HFFc6 (cell line): Measurements from ENCODE around the gene VSNL1. TPM values are rescaled to one million over a fixed set of nuclear protein-coding genes. Genes with fewer than 3 reads are reported as not detected.
A peak's percentile ranks its signal among the peaks of the same experiment; 100 is the strongest.

Experiments used
- DNase-seq: peaks from one replicate; pipeline ENCODE4 v3.0.0-alpha.2; 2018
- H3K27ac Mint-ChIP-seq: 2 replicates; pipeline ENCODE4 v1.8.0; 2020; ENCODE audit warnings: mild to moderate bottlenecking, mixed read lengths
- H3K27me3 Mint-ChIP-seq: 2 replicates; pipeline ENCODE4 v1.8.0; 2021; ENCODE audit warnings: mild to moderate bottlenecking, moderate library complexity, mixed read lengths; ENCODE audit not compliant: insufficient read depth
- H3K36me3 Mint-ChIP-seq: 2 replicates; pipeline ENCODE4 v1.8.0; 2021; ENCODE audit warnings: low read depth, mixed read lengths
- H3K4me1 Mint-ChIP-seq: 2 replicates; pipeline ENCODE4 v1.8.0; 2020; ENCODE audit warnings: low read depth, mixed read lengths
- H3K4me3 Mint-ChIP-seq: 2 replicates; pipeline ENCODE4 v1.8.0; 2020; ENCODE audit warnings: mild to moderate bottlenecking, moderate library complexity, mixed read lengths
- H3K9me3 Mint-ChIP-seq: 2 replicates; pipeline ENCODE4 v1.8.0; 2020; ENCODE audit warnings: mild to moderate bottlenecking, mixed read lengths
- total RNA-seq, 6 experiments: library from RNA; stranded (reverse); fragmentation: NEBNext Ultra II Directional; extraction: Animal tissue kit (Norgen Biotek cat#: 25700); gene quantifications; 2 replicates in 1 of 6; 3 replicates in 5 of 6; pipeline ENCODE4 v1.2.3, GENCODE V29; 2021
- TF ChIP-seq, protein P1 (sequence below): fragments of 200-600 bp; sonication (generic); IDR thresholded peaks from 2 replicates; pipeline ENCODE4 v1.5.0; 2021; ENCODE audit warnings: antibody characterized with exemption, mild to moderate bottlenecking

Gene VSNL1
- total RNA-seq, 6 experiments from 2014 or later, result not detected

- DNase-seq, result no peak
- TF ChIP-seq, protein P1, sequence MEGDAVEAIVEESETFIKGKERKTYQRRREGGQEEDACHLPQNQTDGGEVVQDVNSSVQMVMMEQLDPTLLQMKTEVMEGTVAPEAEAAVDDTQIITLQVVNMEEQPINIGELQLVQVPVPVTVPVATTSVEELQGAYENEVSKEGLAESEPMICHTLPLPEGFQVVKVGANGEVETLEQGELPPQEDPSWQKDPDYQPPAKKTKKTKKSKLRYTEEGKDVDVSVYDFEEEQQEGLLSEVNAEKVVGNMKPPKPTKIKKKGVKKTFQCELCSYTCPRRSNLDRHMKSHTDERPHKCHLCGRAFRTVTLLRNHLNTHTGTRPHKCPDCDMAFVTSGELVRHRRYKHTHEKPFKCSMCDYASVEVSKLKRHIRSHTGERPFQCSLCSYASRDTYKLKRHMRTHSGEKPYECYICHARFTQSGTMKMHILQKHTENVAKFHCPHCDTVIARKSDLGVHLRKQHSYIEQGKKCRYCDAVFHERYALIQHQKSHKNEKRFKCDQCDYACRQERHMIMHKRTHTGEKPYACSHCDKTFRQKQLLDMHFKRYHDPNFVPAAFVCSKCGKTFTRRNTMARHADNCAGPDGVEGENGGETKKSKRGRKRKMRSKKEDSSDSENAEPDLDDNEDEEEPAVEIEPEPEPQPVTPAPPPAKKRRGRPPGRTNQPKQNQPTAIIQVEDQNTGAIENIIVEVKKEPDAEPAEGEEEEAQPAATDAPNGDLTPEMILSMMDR, result no peak
- H3K36me3 Mint-ChIP-seq, result no peaks in the 10 kb centered on the region
- H3K4me3 Mint-ChIP-seq, result no peak overlapping the region
- peaks cover 33% of the 10 kb centered on the region for H3K4me1 Mint-ChIP-seq
- H3K27me3 Mint-ChIP-seq, result peaks cover 4% of the 10 kb centered on the region
- no peak overlapping the region for H3K27ac Mint-ChIP-seq
- no peaks in the 10 kb centered on the region for H3K9me3 Mint-ChIP-seq
These were observed 77.0 kb downstream of the VSNL1 start for GRCh38 chr2:17617516-17617915.

DNA sequence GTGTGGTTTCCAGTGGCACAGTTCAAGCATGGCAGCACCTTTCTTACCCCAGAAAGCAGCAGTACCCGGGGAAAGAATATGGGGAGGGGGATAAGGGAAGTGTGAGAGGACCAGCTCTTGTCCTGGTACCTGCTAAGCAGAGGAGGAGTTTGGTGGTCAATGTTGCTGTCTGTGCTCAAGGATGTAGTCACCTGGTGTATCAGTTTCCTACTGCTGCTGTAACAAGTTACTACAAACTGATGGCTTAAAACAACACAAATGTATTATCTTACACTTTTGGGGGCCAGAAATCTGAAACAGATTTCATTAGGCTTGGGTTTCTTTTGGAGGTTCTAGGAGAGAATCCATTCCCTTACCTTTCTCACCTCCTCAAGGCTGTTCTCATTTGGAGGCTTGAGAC, 77.5 kb downstream of the VSNL1 start:
- H3K4me3 Mint-ChIP-seq, result no peak overlapping the region
- peaks cover 33% of the 10 kb centered on the region for H3K4me1 Mint-ChIP-seq
- DNase-seq, result no peak
- H3K27ac Mint-ChIP-seq, result no peak overlapping the region
- peaks cover 6% of the 10 kb centered on the region for H3K27me3 Mint-ChIP-seq
- TF ChIP-seq, protein P1, result no peak
- H3K36me3 Mint-ChIP-seq, result no peaks in the 10 kb centered on the region
- no peaks in the 10 kb centered on the region for H3K9me3 Mint-ChIP-seq

DNA sequence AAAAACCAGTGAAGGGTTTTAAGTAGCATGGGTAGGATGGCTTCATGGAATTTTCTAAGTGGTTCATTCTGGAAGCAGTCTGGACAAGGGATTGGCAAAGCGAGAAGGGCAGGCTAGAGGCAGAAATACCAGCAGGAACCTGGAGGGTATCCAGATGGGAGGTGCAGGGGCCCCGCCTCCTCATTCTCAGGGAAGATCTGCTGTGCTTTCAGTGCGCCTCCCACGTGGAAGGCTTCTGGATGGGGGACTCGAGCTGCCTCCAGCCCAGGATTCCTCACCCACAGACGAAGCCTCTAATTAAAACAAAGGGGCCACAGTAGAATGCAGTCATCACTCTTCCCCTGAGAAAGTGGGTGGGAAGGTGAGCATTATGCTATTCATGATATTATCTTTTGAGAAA, 79.8 kb downstream of the VSNL1 start:
- H3K36me3 Mint-ChIP-seq, result no peaks in the 10 kb centered on the region
- peaks cover 5% of the 10 kb centered on the region; the same call in 1 of the 2 replicates for H3K27me3 Mint-ChIP-seq
- no peaks in the 10 kb centered on the region for H3K9me3 Mint-ChIP-seq

GRCh38 chr2:17620841-17621240, 80.3 kb downstream of the VSNL1 start:
- no peaks in the 10 kb centered on the region for H3K9me3 Mint-ChIP-seq
- 0 out of 2 replicates have a peak overlapping the region, but pooled peaks have one; percentile 8 for H3K4me3 Mint-ChIP-seq
- TF ChIP-seq, protein P1, result no peak
- H3K36me3 Mint-ChIP-seq, result no peaks in the 10 kb centered on the region
- H3K4me1 Mint-ChIP-seq, result peaks cover 28% of the 10 kb centered on the region
- DNase-seq, result no peak
- peaks cover 5% of the 10 kb centered on the region; the same call in 1 of the 2 replicates for H3K27me3 Mint-ChIP-seq
- H3K27ac Mint-ChIP-seq, result peak overlapping the region; percentile 45; the same call in 1 of the 2 replicates

More for the DNA sequence above, 79.8 kb downstream of the VSNL1 start:
- no peak for DNase-seq
- TF ChIP-seq, protein P1, result no peak
- no peak overlapping the region for H3K4me3 Mint-ChIP-seq
- 0 out of 2 replicates have a peak overlapping the region, but pooled peaks have one; percentile 16 for H3K27ac Mint-ChIP-seq
- peaks cover 33% of the 10 kb centered on the region for H3K4me1 Mint-ChIP-seq

DNA sequence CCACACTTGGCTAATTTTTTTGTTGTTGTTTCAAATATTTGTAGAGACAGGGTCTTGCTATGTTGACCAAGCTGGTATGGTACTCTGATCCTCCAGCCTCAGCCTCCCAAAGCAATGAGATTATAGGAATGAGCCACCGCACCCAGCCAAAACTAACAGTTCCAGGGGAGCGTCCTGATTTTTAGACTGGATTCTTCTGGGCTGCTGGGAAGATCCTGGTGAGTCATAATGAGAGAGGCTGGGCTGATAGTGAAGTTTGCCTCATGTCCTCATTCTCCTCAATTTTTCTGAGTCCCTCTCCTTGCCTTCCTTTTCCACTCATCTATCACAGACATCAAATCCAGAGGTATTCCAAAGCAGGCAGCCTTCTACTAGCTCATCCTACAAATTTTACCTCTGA, 81.3 kb downstream of the VSNL1 start:
- no peak for DNase-seq
- Mint-ChIP-seq H3K9me3 (no peaks in the 10 kb centered on the region), H3K36me3 (no peaks in the 10 kb centered on the region), H3K4me3 (no peak overlapping the region), H3K27ac (no peak overlapping the region), H3K4me1 (peaks cover 25% of the 10 kb centered on the region), H3K27me3 (peaks cover 5% of the 10 kb centered on the region; the same call in 1 of the 2 replicates)
- TF ChIP-seq, protein P1, result no peak
